Right lobe of liver (tissue), 4 donors: Measurements from ENCODE around the gene CCR3.

Experiments used
- POLR2A ChIP-seq: fragments of 450-650 bp; IDR thresholded peaks from one replicate; pipeline ENCODE4 v1.6.1; 2017; ENCODE audit warnings: antibody characterized with exemption, mild to moderate bottlenecking
- TF ChIP-seq, protein P1 (sequence below), 4 donors: fragments of 200-600 bp in 3 of 4; fragments of 450-650 bp in 1 of 4; IDR thresholded peaks; one replicate each; pipeline versions ENCODE4 v1.5.1 to v1.8.0; 2016 to 2022; ENCODE audit warnings: antibody characterized with exemption in 4 of 4, mild to moderate bottlenecking in 2 of 4
- donor health status: DM: no; HTN: no; CAD: no.
- donor health status: DM: no; HTN: no; CAD: no.
- donor health status: DM: no; HTN: yes; CAD: no.

DNA sequence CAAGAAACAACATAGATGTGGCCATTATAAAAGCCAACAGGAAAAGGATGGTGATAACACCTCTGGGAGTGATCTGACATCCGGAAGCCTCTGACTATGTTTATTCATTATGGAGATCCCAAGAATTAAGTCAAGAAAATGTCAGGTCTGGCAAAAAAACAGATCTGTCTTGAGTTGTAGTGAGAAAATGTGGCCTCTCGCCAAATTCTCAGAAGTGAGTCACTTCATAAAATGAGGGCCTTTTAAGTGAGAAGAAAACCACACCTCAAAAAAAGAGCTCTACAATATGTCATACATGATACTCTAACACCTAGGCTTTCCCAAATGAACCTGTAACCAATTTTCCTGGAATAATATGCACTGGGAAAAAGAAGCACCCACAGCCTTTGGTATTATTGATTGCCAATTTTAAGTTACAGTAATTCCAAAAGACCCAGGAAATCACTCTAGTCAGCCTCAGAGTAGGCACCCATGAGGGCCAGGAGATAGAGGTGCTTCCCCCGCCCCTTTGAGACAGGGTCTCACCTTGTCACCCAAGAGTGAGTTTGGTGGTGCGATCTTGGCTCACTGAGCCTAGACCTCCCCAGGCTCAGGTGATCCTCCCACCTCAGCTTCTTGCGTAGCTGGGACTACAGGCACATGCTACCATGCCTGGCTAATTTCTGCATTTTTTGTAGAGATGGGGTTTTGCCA, 38.0 kb downstream of the CCR3 start:
- TF ChIP-seq, protein P1, sequence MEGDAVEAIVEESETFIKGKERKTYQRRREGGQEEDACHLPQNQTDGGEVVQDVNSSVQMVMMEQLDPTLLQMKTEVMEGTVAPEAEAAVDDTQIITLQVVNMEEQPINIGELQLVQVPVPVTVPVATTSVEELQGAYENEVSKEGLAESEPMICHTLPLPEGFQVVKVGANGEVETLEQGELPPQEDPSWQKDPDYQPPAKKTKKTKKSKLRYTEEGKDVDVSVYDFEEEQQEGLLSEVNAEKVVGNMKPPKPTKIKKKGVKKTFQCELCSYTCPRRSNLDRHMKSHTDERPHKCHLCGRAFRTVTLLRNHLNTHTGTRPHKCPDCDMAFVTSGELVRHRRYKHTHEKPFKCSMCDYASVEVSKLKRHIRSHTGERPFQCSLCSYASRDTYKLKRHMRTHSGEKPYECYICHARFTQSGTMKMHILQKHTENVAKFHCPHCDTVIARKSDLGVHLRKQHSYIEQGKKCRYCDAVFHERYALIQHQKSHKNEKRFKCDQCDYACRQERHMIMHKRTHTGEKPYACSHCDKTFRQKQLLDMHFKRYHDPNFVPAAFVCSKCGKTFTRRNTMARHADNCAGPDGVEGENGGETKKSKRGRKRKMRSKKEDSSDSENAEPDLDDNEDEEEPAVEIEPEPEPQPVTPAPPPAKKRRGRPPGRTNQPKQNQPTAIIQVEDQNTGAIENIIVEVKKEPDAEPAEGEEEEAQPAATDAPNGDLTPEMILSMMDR (IDR thresholded peaks at IDR 0.05): no peak
- no peak for TF ChIP-seq POLR2A
